ENCODE results near the gene FDX2.

DNA sequence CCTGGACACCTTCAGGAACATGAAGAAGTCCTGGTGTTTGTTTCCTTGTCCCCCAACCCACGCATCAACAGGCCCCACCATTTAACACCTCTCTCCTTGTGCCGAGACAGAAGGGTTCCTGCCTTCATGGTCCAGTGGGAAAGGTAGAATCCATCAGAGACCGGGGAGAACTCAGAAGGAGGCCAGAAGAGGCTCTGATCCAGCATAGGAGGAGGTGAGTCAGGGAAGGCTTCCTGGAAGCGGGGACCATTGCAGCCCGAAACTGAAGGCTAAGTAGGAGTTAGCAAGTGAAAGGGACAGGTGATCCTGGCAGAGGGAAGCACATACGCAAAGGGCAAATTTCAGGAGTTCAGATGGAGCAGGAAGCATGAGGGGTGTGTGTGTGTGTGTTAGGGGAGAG, 23.1 kb upstream of the FDX2 start:
- TF ChIP-seq, protein P1, sequence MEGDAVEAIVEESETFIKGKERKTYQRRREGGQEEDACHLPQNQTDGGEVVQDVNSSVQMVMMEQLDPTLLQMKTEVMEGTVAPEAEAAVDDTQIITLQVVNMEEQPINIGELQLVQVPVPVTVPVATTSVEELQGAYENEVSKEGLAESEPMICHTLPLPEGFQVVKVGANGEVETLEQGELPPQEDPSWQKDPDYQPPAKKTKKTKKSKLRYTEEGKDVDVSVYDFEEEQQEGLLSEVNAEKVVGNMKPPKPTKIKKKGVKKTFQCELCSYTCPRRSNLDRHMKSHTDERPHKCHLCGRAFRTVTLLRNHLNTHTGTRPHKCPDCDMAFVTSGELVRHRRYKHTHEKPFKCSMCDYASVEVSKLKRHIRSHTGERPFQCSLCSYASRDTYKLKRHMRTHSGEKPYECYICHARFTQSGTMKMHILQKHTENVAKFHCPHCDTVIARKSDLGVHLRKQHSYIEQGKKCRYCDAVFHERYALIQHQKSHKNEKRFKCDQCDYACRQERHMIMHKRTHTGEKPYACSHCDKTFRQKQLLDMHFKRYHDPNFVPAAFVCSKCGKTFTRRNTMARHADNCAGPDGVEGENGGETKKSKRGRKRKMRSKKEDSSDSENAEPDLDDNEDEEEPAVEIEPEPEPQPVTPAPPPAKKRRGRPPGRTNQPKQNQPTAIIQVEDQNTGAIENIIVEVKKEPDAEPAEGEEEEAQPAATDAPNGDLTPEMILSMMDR (IDR thresholded peaks at IDR 0.05): no peak
- no peak for TF ChIP-seq EZH2 (IDR thresholded peaks at IDR 0.05)
